HG03139 (cell line): ENCODE measurements around the gene GUCA1C.
A peak's percentile ranks its signal among the peaks of the same experiment; 100 is the strongest.

ENCODE experiments used
- ATAC-seq: cut with Tn5 transposase; IDR thresholded peaks from one replicate; pipeline ENCODE4 v1.9.1; 2021; ENCODE audit not compliant: unreplicated experiment

Gene GUCA1C

GRCh38 chr3:108914774-108915641 lies 38.7 kb downstream of the GUCA1C start:
- ATAC-seq = peak; percentile 89

- no peak for ATAC-seq
Measured at GRCh38 chr3:108909799-108910198, 43.9 kb downstream of the GUCA1C start.

DNA sequence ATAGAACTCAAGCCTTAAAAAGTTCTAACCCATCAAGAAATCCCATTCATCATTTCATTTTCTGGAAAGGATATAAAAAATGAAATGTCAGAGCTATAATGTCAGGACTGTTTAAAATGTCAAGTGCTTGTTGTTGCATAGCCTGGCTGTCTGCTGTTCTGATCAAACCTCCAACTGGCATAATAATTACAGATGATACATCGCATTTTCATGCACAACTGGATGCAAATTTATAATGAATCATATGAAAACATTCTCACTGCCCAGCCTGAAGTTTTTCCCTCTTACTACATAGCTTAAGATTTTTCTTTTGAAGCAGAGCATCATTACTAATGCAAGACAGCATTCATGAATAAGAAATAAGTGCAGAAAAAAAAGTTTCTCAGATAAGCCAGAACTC lies 46.5 kb downstream of the GUCA1C start:
- ATAC-seq = no peak

- no peak for ATAC-seq
Measured at GRCh38 chr3:108899530-108899929, 54.1 kb downstream of the GUCA1C start.

GRCh38 chr3:108897883-108898282 lies 55.8 kb downstream of the GUCA1C start:
- no peak for ATAC-seq

- no peak for ATAC-seq
Measured at GRCh38 chr3:108894981-108895380, 58.7 kb downstream of the GUCA1C start.

- ATAC-seq = no peak
Measured at GRCh38 chr3:108891833-108892232, 61.8 kb downstream of the GUCA1C start.

DNA sequence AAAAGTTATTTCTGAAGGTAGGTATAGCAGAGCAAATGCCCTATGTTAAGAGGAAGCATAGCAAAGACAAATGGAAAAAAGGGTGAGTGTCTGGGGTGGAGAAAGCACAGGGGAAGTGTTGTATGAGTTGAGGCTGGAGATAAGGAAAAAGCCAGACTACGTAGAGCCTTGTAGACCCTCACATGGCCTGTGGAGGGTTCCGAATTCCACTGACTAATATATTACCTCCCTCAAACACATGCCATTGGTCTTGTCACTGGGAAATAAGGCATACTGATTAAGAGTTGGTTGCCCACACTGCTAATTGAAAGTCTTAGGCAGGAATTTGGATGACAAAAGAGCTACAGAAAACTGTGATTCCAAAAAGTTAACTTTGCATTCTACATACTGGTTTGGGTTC lies 65.9 kb downstream of the GUCA1C start:
- no peak for ATAC-seq

DNA sequence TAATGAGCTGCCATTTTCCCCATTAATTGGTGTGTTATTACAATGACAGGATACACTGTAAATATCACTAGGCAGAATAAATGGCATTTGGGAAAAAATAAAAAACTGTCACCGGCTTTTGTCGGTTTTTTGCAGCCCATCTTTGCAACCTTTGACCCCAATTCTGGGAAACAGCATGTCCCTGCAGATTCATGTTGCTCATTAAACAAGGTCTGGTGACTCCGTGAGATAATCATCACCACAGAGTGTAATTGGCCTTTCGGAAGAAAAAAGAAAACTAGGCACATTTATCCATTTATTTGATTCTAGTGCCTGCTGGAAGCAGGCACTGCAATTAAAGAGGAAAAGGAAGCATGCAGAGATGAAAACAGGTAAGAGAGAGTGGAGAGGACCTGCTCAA lies 66.6 kb downstream of the GUCA1C start:
- no peak for ATAC-seq

DNA sequence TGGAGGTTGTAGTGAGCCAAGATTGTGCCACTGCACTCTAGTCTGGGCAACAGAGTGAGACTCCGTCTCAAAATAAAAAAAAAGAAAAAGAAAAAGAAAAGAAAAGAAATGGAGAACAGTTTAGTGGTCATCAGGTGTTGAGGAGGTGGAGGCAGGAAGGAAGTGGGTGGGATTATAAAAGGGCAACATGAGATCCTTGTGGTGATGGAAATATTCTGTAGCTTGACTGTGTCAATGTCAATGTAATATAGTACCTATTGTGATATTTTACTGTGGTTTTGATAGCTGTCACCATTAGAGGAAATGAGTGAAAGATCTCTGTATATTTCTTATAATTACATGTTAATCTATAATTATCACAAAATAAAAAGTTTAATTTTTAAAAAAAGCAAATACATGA lies 70.3 kb downstream of the GUCA1C start:
- no peak for ATAC-seq

DNA sequence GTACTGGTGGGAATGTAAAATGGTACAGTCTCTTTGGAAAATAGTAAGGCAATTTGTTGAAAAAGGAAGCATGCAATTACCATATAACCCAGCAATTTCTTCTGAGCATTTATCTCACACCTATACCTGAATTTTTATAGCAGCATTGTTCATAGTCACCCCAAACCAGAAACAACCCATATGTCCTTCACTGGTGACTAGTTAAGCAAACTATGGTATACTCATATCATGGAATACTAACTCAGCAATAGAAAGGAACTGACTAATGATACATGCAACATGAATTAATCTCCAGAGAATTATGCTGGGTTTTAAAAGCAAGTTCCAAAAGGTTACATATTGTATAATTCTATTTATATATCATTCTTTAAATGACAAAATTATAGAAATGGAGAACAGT lies 70.9 kb downstream of the GUCA1C start:
- no peak for ATAC-seq

DNA sequence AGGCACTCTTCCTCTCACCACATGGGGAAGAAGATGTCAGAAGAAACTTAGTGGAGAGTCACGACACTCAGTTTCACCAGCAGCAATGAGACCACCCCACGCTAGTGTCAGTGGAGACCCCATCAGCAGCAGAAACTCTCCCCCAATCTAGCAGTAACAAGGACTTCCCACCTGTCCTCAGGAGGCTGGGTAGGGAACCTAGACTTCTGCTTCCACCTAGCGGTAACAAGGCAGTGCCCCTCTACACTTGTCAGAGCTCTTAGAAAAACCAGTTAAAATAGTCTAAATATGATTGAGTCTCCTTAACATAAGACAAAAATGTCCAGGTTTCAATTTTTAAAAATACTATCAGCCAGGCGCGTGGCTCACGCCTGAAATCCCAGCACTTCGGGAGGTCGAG lies 73.8 kb downstream of the GUCA1C start:
- ATAC-seq = no peak

- ATAC-seq = no peak
Measured at GRCh38 chr3:108877901-108878300, 75.8 kb downstream of the GUCA1C start.

GRCh38 chr3:108863799-108864135 lies 89.9 kb downstream of the GUCA1C start:
- ATAC-seq = no peak

DNA sequence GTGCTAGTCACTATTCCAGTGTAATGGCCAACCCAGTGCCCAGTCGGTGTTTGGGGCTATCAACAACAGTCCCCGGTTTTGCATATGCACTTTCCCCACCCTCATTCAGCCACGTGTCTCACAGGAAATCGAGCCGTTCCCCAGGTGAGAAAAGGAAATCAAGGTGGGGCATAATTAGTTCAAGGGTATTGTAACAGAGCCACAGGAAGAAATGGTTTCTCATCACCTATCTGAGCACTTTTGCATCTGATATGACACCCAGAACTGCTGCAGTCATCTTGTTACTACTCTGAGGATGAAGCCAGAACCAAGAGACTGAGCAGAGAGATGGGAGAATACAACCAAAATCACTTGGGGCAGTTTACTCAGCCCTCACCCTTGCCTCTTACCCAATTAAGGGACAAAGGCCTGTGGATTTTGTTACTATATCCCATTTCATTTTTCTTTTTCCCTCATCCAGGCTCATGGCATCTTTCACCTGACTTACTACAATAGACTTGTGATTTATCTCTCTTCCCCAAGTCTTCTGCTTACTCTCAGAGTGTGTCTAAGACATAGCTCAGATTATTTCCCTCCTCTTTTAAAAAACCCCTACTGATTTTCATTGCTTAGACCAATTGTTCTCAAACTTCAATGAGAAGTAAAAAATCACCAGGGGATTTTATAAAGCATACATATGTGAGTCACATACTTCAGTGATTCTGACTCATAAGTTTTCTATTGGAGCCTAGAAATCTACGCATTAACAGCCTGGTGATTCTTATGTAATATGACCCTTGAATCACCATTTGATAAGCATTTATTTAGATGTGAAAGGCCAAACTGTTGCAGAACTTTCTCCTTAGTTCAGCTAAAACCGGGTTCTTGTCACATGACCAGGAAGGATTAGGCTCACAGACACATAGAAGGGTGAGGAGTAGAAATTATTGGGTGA lies 90.5 kb downstream of the GUCA1C start:
- no peak for ATAC-seq

DNA sequence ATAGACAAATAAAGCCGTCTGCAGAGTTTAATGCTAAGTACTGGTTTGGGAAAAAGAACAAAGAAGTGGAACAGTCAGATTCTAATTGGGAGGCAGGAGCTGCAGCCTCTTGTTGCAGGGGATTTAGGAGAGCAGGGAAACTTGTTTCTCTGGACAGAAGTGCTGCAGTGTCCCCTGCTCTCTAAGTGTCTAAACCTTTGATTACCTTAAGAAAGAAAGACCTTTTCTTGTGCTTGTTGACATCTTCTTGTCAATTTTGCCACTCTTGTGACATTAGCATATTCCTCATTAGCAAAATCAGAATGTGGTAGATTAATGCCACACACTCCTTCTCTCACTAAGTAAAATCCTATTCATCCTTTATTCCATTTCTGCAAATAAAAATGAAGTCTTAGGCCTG lies 92.3 kb downstream of the GUCA1C start:
- no peak for ATAC-seq
